B cell (primary cell): ENCODE results near the gene GOLIM4.

ENCODE experiments used
- CTCF ChIP-seq: fragments of 200-600 bp; IDR thresholded peaks from one replicate; pipeline ENCODE4 v1.8.0; 2022; ENCODE audit warnings: antibody characterized with exemption, mild to moderate bottlenecking
- EZH2 ChIP-seq: IDR thresholded peaks from 2 replicates; pipeline ENCODE4 v1.6.1; 2012; ENCODE audit warnings: borderline replicate concordance, low read depth, mild to moderate bottlenecking, moderate library complexity, low read length; ENCODE audit not compliant: insufficient read depth, poor library complexity, severe bottlenecking

GRCh38 chr3:168086541-168087260 is 9.0 kb downstream of the GOLIM4 start:
- TF ChIP-seq CTCF (no peak), EZH2 (no peak)
